NCI-H748 (cell line): ENCODE measurements around the gene CPNE5.

Source experiments
- DNase-seq: peaks from one replicate; lab custom pipeline; 2025; ENCODE audit not compliant: unreplicated experiment; lab: John Stamatoyannopoulos, UW

CPNE5 gene

DNA sequence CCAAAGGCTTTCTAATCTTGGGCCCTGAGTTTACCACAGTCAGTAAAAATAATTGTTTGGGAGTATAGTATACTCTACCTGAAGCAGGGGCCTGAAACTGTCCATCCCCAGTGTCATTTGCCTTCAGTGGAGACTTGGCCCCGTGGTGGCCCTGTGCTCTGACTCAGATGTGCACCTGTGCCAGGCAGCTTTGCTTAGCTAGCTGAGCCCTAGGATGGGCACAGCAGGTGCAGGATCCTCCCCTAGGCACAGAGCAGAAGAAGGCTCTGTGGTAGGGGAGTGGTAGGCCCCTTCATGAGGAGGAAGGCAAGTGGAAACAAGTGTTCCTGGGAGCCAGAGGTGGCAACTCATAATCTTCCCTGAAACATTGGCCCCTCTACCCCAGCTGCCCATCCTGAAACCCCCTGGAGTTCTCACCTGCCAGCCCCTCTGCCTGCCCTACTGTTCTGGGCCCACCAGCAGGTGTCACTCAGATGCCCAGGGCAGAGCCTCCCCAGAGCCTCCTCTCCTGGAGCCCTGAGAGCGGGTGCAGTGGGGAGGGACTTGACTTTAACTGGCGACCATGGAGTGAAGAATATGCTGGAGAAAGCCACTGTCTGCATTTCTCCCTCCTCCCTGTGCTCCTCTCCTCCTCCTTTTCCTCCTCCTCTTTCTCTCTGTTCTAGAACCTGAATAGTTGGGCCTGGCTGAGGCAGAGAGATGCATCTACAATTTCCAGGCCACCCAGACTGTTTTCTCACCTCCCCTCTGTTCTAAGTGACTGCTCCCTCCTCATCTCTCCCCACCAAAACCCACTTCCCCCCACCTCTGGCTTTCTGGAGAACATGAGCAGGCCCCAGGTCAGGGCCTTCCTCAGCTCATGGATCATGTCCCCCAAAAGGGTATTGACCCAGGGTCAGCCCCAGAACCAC, 2.9 kb downstream of the CPNE5 start:
- DNase-seq = no peak

DNA sequence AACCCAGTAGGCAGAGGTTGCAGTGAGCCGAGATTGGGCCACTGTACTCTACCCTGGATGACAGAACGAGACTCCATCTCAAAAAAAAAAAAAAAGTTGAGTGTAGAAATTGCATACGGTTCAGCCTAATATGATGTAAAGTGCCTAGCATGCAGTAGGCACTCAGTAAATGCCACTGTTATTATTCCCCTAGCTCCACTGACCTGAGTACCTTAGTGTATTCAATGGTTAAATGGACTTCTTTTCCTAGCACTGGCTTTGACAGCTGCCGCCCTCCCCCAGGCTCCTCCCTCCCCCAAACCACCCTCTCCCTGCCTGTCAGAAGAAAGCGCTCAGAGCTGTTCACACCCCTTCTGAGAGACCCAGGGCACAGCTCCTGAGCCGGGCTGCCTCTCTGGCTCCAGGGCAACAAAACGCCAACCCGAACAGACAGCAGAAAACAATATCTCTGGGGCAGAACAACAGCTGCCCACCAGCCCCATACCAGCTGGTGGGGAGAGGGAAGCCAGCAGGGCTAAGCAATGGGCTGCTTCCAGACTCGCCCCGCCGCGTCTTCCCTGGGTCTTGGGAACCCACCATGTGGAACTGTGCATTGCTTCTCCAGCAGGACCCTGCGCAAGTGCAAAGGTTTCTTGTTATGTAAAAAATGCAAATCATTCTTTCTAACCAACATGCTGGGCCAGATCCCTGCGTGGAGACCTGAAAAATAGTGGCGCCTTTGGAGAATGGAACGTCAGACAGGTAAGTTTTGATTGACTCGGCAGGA, 4.5 kb downstream of the CPNE5 start:
- DNase-seq = no peak

DNA sequence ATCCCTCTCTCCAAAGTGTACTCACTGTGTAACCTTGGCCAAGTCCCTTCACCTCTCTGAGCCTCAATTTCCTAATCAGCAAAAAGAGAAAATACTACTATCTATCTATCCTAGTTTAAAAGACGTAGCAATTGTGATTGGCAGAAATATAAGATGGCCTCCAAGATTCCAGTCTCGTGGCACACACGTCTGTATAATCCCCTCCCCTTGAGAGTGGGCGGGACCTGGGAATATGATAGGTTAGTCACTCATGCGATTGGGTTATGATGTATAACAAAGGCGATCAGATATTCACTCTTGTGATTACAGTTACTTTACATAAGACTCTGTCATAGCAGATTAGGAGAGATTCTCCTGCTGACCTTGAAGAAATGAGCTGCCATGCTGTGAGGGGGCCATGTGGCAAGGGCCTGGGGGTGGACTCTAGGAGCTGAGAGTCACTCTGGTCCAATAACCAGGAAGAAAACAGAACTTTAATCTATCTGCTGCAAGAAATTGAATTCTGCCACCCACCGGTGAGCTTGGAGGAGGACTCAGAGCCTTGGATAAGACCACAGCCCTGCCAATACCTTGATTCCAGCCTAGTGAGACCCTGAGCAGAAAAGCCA, 6.0 kb downstream of the CPNE5 start:
- DNase-seq = no peak

DNA sequence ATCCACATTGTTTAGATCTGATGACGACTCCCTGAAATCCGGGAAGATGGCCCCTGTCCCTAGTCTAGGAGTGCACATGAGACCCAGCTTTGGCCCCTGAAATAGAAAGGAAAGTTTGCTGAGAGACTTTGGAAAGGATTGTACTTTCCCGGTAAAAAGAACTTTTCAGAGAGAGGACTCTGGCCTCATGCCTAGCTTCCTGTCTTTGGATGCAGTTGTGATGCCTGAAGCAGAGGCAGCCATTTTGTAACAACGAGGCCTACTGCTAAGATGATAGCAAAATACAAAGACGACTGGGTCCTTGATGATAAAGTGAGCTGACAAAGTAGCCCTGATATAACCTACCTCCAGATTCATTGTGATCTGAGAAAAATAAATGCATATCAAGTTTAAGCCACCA, 6.9 kb downstream of the CPNE5 start:
- no peak for DNase-seq

DNA sequence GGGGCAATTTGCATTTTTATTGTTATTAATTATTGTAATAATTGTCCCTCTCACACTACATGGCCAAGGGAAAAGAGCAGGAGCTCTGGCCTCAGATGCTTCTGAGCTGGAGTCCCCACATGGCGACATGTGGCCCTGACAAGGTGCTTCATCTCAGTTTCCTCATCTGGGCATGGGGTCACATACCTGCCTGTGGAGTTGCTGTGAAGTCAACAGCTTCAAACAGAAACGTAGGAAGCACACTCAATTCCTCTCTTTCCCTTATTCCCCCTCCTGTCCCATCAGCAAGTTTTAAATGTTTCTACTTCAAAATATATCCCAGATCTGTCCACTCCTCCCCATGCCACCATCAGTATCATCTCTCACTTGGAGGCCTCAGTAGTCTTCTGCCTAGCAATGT, 8.7 kb downstream of the CPNE5 start:
- no peak for DNase-seq

DNA sequence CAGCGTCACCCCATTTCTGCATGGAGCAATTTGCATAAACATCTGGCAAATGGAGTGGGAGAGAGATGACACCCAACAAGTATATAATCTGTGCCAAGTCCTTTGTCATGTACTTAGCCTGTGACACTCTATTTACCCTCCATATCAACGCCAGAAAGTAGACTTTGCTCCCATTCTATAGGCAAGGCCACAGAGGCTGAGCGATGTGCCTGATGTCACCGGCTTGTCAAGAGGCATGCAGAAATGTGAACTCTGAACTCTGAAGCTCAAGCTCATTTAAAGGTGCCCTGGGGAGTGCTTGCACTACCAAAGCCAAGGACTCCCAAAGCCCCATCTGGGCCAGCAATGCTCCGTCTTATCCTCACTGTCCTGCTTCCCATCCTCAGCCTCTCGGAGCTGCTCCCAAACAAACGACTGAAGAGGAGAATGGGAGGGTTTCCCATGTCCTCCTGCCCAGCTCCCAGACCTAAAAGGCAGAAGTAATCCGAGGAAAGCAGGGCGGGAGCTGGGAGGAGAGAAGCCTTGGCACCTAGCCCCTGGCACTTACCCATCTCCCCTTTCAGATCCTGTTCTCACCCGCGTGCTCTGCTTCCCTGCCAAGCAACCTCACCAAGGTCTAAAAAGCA, 9.2 kb downstream of the CPNE5 start:
- DNase-seq = no peak

DNA sequence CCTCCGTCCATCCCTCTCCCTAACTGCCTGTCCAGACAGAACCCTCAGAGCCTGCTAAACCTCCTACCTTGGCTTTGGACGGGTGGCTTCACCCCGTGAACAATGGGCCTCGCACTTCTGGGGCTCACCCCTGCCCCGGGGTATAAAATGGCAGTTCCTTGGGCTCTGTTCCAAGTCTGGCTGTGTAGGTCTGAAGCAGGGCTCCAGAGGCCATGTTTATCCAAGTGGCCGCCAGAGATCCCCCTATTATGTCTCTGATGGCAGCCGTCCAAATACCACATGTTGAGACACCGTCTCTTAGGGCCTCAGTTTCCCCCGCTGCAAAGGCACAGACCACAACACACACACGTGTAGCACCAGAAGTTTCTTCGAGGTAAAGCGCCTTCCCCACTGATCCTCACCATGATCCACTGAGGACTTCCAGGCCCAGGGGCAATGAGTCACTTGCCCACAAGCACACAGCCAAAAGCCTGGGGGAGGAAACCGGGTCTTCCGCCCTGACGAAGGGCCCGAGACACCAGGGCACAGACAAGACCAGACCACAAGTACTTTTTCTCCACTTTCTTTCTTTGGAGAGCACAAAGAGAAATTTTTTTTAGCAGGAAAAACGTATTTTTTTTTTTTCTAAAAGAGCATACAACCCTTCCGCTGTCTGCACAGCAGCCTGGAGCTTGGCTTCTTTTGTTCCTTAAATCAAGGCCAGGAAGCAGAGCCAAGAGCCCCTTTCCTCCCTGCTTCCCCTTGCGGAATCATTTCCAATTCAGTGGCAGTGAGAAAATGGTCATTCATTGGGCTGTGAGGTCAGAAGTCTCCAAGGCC, 11.8 kb downstream of the CPNE5 start:
- no peak for DNase-seq

DNA sequence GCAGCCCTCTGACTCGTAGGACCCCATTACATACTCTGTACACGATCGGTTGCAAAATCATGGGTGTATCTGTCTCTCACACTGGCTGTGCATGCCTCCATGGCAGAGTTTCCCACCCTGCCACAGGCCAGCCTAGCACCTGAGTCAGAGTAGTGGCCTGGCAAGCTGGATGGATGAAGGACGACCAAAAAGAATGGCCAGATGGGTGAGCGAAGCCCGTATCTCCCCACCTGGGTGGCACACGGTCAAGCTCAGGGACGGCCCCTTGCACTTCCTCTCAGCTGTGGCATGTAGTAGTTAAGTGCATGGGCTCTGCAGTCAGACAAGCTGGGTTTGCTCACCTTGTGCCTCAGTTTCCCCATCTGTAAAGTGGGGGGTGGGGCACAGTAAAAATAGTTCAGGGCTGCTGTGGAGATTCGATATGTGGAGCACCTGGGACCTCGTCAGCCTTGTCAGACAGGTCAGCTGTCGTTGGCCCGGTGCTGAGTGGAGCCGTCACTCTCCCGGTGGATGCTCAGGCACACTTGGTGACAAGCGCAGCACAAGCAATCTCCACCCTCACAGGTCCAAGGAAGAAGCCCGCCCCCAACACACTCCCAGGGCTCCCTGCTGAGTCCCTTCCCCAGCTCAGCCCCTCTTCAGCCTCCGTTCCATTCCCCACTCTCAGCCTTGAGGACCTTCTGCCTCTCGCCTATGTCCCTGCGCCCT, 12.6 kb downstream of the CPNE5 start:
- no peak for DNase-seq

DNA sequence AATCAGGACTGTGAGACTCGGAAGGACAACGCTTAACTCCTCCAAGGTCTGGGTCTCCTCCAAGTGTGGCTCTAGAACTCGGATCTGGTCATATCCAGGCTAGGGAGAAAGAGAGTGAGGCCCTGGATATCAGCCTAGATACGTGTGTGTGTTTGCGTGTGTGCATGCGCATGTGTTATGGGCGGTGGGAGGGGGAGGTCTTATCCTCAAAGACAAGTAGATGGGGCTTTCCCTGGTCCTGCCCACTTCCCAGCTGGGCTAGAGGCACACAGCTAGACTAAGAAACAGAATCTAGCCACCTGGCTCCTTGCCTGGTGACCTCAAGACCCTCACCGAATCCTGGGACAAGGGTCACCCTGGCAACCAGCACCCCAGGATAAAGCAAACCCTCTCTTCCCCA, 13.2 kb downstream of the CPNE5 start:
- no peak for DNase-seq

DNA sequence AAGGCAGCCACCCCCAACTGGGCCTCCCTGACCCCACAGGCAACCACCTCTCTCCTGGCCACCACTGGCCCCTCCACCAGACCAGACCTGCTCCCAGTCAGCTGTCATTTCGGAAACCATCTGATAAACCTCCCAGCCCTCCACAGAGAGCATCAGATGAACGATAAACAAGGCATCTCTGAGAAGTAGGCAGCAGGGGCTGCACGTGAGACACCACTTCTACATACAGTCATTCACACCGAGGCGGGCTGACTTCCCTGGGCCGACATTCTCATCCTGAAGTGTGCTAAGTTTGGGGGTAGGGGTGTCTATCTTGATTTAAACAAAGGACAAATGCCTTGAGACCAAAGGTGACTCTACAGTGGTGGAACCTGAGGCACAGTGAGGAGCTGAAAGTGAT, 13.8 kb downstream of the CPNE5 start:
- no peak for DNase-seq

DNA sequence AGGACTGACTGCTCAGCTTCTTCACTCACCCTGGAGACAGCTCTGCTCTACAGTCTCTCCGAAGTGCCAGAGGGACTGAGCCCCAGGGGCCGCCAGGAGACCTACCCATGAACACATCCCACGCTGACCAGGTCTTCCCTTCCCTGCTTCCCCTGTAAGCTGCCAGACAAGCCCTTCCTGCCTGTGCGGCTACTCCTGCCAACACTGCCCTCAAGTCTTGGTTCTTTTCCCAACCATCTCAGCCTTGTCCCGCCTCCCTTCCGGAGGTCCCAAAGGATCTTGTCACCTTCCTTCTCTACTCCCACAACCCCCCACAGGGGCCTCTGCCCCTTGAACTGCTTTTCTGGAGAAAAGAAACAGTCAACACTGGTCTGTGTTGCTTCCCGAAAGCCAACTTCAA, 15.0 kb downstream of the CPNE5 start:
- no peak for DNase-seq

DNA sequence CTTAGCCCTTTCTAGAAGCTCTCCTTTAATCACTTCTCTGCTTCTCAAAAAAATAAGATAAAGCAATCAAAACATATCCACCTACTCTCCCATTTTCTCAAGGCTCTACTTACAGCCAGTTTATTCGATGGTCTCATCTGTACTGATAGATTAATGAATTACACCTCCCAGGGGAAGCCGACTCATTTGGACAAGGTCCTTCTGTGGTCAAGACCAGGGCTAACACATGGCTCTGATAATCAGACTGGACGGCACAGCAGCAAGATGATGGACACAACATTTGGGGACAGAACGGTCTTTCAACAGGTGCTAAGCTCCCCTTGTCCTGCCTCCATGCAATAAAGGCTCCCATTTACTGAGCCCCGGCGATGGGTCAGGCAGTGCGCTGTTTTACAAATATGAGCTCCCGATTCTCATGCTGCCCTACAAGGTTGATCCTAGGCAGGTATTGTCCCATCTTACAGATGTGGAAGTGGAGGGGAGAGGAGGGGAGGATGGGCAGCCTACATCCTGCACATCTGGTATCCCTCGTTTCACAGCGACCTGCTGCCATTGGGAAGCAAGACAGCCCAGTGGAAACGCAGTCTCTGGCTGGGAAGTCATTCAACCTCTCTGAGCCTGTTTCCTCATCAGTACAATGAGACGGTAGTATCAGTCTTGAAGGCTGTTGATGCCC, 15.7 kb downstream of the CPNE5 start:
- DNase-seq = no peak

DNA sequence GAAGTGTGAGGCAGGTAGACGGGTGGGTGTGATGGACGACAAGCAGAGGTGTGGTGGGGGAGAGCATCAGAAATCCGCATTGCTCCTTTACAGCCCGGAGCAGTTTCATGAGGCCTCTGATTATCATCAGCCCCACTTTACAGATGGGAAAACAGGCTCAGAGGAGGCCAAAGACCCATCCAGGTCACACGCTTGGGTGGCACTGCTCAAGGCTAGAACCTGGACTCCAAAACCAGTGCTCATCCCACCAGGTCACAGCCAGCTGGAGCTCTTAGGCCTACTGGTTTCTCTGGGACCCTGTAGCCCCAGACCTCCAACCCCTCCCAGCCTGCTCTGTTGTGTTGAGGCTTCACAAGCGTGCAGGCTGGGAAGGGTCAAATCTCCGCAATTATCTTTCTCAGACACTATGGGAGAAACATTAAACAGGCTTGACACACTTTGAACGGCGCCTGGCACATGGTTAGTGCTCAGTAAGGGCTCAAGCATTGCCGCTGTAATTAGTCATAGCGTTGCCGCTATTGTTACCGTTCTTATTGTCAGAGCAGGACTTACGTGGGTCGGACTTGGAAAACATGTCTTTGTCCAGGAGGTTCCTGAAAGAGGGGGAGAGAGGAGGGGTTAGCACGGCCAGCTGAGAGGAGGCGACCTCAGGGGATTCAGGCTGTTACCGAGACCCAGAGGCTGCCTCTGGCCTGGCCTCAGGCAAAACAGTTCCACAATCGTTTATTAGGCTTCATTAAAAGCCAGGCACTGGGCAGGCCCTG, 16.6 kb downstream of the CPNE5 start:
- peak; percentile 60 for DNase-seq

DNA sequence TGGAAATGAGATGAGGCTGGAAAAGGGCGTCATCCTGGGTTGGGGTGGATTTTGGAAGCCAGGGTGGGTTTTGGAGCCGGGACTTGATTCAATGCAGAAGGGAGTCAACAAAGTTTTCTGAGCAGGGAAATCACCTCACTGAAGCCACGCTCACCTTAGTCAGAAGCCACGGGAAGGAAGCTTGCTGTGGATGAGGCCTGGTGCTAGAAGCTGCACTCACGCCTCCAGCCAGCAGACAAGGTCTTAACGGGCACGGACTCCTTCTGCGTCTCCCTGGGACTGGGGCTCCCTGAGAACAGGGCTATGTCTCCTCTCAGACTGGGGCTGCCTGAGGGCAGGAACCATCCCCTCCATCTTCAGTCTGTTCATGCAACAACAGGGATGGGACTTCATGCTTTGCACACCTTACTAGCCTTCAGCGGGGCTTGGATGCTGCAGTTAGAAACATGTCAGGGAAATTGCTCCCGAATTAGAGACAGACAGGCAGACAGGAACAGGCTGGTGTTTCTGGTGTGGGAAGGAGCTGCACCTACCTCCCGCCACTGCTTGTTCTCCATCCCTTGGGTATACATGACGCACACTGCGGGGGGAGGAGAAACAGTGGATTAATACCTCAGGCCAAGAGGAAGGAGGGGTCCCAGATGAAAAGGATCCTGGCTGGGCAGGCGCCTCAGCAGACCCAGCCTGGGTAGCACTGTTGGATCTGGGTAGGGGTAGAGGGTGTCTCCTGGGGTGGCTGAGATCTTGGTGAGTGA, 17.5 kb downstream of the CPNE5 start:
- DNase-seq = no peak

DNA sequence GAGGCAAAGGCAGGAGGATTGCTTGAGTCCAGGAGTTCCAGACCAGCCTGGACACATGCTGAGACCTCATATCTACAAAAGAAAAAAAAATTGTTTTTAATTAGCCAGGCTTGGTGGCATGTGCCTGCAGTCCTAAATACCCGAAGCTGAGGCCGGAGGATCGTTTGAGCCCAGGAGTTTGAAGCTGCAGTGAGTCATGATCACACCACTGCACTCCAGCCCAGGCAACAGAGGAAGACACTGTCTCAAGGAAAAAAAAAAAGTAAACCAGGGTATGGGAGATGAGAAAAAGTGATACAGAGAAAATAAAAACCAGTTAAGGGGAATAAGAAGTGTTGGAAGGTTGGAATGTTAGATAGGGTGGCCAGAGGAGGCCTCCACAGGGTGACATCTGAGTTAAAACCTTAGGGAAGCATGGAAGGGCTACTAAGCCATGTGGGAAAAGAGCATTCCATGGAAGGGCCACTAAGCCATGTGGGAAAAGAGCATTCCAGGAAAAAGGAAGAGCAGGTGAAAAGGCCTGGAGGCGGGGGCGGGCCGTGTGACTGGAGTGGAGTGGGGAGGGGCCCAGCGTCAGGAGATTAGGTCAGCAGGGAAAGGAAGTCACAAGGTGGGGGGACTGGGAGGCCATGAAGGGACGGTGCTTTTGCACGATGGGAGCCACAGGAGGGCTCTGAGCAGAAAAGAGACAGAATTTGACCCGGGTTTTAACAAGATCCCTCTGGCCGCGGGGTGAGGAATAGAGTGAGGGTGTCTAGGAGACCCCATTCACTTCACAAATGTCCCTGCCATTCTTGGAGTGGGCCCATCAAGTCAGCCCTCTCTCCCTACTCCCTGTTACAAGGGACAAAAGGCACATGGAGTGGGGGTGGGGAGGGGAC, 18.3 kb downstream of the CPNE5 start:
- DNase-seq = no peak

DNA sequence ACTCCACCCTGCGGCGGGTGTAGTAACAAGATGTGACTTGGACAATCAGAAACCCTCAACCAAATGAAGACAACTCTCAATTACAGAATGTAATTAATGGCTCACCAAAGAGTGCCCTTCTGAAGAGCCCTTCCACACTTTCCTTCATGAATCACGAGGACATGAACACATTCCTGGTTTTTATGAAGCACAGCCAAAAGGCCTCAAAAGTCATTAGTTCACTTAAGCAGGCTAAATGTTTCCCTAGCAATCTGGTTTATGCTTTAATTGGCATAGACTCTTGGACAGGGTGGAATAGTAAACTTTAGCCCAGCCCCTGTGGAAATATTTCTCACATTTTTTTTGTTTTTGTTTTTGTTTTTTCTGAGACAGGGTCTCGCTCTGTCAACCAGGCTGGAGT, 20.5 kb downstream of the CPNE5 start:
- no peak for DNase-seq

DNA sequence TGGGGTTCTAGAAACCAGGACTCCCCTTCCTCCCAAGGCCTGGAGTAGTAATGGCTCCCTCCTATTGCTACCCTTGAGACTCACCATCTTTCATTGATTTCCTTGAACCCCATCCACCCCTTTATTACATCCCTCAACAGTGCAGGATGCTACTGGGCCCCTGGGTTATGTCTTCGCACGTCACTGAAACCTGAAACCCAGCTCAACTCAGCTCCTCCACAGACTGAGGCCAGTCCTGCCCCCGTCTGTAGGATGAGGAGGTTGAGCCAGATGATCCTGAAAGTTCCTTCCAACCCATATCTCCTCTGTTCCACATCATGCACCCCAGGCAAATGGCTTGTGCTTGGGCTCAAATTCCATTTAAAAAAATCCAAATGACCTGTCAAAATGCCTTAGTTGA, 21.4 kb downstream of the CPNE5 start:
- no peak for DNase-seq
